NCI-H748 (cell line): ENCODE measurements around the gene GOSR2.
A peak's percentile ranks its signal among the peaks of the same experiment; 100 is the strongest.
"Not testable (repeated sequence)": the region's sequence is repeated elsewhere in the genome, so short reads cannot be mapped to it uniquely, and the experiment has no call there.

Experiments used
- DNase-seq: peaks from one replicate; lab custom pipeline; 2025; ENCODE audit not compliant: unreplicated experiment; lab: John Stamatoyannopoulos, UW

Gene GOSR2

GRCh38 chr17:46892192-46892703, 30.7 kb upstream of the GOSR2 start:
- no peak for DNase-seq

- no peak for DNase-seq
Observed at GRCh38 chr17:46894024-46894423, 28.9 kb upstream of the GOSR2 start.

GRCh38 chr17:46894476-46895151, 28.3 kb upstream of the GOSR2 start:
- no peak for DNase-seq

- no peak for DNase-seq
Observed at GRCh38 chr17:46895171-46895570, 27.8 kb upstream of the GOSR2 start.

- no peak for DNase-seq
Observed at GRCh38 chr17:46896991-46897390, 26.0 kb upstream of the GOSR2 start.

- DNase-seq: no peak
Observed at GRCh38 chr17:46898364-46898763, 24.6 kb upstream of the GOSR2 start.

- no peak for DNase-seq
Observed at GRCh38 chr17:46898860-46899259, 24.1 kb upstream of the GOSR2 start.

- DNase-seq: no peak
Observed at GRCh38 chr17:46901291-46901690, 21.7 kb upstream of the GOSR2 start.

GRCh38 chr17:46903762-46904672, 18.9 kb upstream of the GOSR2 start:
- no peak for DNase-seq

GRCh38 chr17:46908068-46908737, 14.8 kb upstream of the GOSR2 start:
- no peak for DNase-seq

- DNase-seq: peak; percentile 43
Observed at GRCh38 chr17:46910179-46910927, 12.6 kb upstream of the GOSR2 start.

- no peak for DNase-seq
Observed at GRCh38 chr17:46911311-46911710, 11.6 kb upstream of the GOSR2 start.

- DNase-seq: no peak
Observed at GRCh38 chr17:46915596-46915995, 7.4 kb upstream of the GOSR2 start.

- no peak for DNase-seq
Observed at GRCh38 chr17:46916211-46916610, 6.7 kb upstream of the GOSR2 start.

- no peak for DNase-seq
Observed at GRCh38 chr17:46916623-46917022, 6.3 kb upstream of the GOSR2 start.

GRCh38 chr17:46917041-46917440, 5.9 kb upstream of the GOSR2 start:
- DNase-seq: no peak

- no peak for DNase-seq
Observed at GRCh38 chr17:46917516-46917915, 5.4 kb upstream of the GOSR2 start.

GRCh38 chr17:46921962-46922361, 998 bp upstream of the GOSR2 start:
- DNase-seq: not testable (repeated sequence)

GRCh38 chr17:46922487-46922803, 515 bp upstream of the GOSR2 start:
- no peak for DNase-seq

- DNase-seq: no peak
Observed at GRCh38 chr17:46925185-46925868, 2.4 kb downstream of the GOSR2 start.
